Measurements from ENCODE around the gene GLIS1.

GLIS1 gene

GRCh38 chr1:53687901-53688300 lies 51.1 kb downstream of the GLIS1 start:
- no peak overlapping the region for H3K4me3 Mint-ChIP-seq
- H3K4me1 Mint-ChIP-seq (ENCODE audit: low read depth): no peaks in the 10 kb centered on the region
- H3K36me3 Mint-ChIP-seq (ENCODE audit: low read depth): no peaks in the 10 kb centered on the region
- no peaks in the 10 kb centered on the region for H3K9me3 Mint-ChIP-seq
- no peak for DNase-seq
- peaks cover 32% of the 10 kb centered on the region for H3K27me3 Mint-ChIP-seq
- H3K27ac Mint-ChIP-seq: no peak overlapping the region

GRCh38 chr1:53687426-53687825 lies 51.5 kb downstream of the GLIS1 start:
- Mint-ChIP-seq H3K9me3 (no peaks in the 10 kb centered on the region), H3K27me3 (peaks cover 32% of the 10 kb centered on the region), H3K27ac (no peak overlapping the region), H3K4me3 (no peak overlapping the region), H3K36me3 (ENCODE audit: low read depth) (no peaks in the 10 kb centered on the region), H3K4me1 (ENCODE audit: low read depth) (no peaks in the 10 kb centered on the region)
- DNase-seq: no peak

GRCh38 chr1:53686965-53687267 lies 52.0 kb downstream of the GLIS1 start:
- Mint-ChIP-seq H3K27me3 (peaks cover 35% of the 10 kb centered on the region), H3K27ac (no peak overlapping the region)

GRCh38 chr1:53686091-53686964 lies 52.6 kb downstream of the GLIS1 start:
- Mint-ChIP-seq H3K4me3 (no peak overlapping the region), H3K36me3 (ENCODE audit: low read depth) (no peaks in the 10 kb centered on the region), H3K27me3 (peaks cover 33% of the 10 kb centered on the region), H3K27ac (no peak overlapping the region), H3K9me3 (no peaks in the 10 kb centered on the region), H3K4me1 (ENCODE audit: low read depth) (peaks cover 5% of the 10 kb centered on the region)
- no peak for DNase-seq

More at GRCh38 chr1:53686965-53687267, 52.0 kb downstream of the GLIS1 start:
- DNase-seq: no peak
- H3K36me3 Mint-ChIP-seq (ENCODE audit: low read depth): no peaks in the 10 kb centered on the region
- H3K4me1 Mint-ChIP-seq (ENCODE audit: low read depth): peaks cover 3% of the 10 kb centered on the region
- no peak overlapping the region for H3K4me3 Mint-ChIP-seq
- H3K9me3 Mint-ChIP-seq: no peaks in the 10 kb centered on the region

GRCh38 chr1:53685272-53686051 lies 53.5 kb downstream of the GLIS1 start:
- Mint-ChIP-seq H3K4me1 (ENCODE audit: low read depth) (peaks cover 5% of the 10 kb centered on the region), H3K27me3 (peaks cover 32% of the 10 kb centered on the region), H3K4me3 (no peak overlapping the region), H3K36me3 (ENCODE audit: low read depth) (no peaks in the 10 kb centered on the region), H3K27ac (no peak overlapping the region), H3K9me3 (no peaks in the 10 kb centered on the region)
- DNase-seq: no peak

GRCh38 chr1:53684741-53685140 lies 54.2 kb downstream of the GLIS1 start:
- Mint-ChIP-seq H3K27me3 (peaks cover 32% of the 10 kb centered on the region), H3K27ac (no peak overlapping the region), H3K4me3 (no peak overlapping the region), H3K4me1 (ENCODE audit: low read depth) (peaks cover 5% of the 10 kb centered on the region), H3K36me3 (ENCODE audit: low read depth) (no peaks in the 10 kb centered on the region), H3K9me3 (no peaks in the 10 kb centered on the region)
- no peak for DNase-seq

- H3K9me3 Mint-ChIP-seq: no peaks in the 10 kb centered on the region
- H3K27me3 Mint-ChIP-seq: peaks cover 32% of the 10 kb centered on the region
- no peaks in the 10 kb centered on the region for H3K36me3 Mint-ChIP-seq (ENCODE audit: low read depth)
- H3K27ac Mint-ChIP-seq: no peak overlapping the region
- no peak for DNase-seq
- H3K4me3 Mint-ChIP-seq: no peak overlapping the region
- peaks cover 5% of the 10 kb centered on the region for H3K4me1 Mint-ChIP-seq (ENCODE audit: low read depth)
These were observed 54.8 kb downstream of the GLIS1 start for GRCh38 chr1:53683986-53684740.

GRCh38 chr1:53682881-53683280 lies 56.1 kb downstream of the GLIS1 start:
- no peak for DNase-seq
- Mint-ChIP-seq H3K27ac (no peak overlapping the region), H3K9me3 (no peaks in the 10 kb centered on the region), H3K27me3 (peaks cover 32% of the 10 kb centered on the region), H3K4me1 (ENCODE audit: low read depth) (peaks cover 5% of the 10 kb centered on the region), H3K36me3 (ENCODE audit: low read depth) (no peaks in the 10 kb centered on the region), H3K4me3 (no peak overlapping the region)

GRCh38 chr1:53681977-53682685 lies 56.8 kb downstream of the GLIS1 start:
- peak; percentile 52 for DNase-seq
- no peaks in the 10 kb centered on the region for H3K36me3 Mint-ChIP-seq (ENCODE audit: low read depth)
- H3K9me3 Mint-ChIP-seq: no peaks in the 10 kb centered on the region
- peaks cover 29% of the 10 kb centered on the region for H3K27me3 Mint-ChIP-seq
- H3K4me3 Mint-ChIP-seq: no peak overlapping the region
- no peak overlapping the region for H3K27ac Mint-ChIP-seq
- peaks cover 5% of the 10 kb centered on the region for H3K4me1 Mint-ChIP-seq (ENCODE audit: low read depth)

- H3K27me3 Mint-ChIP-seq: peaks cover 23% of the 10 kb centered on the region
- H3K27ac Mint-ChIP-seq: no peak overlapping the region
- no peak overlapping the region for H3K4me3 Mint-ChIP-seq
- no peak for DNase-seq
- no peaks in the 10 kb centered on the region for H3K36me3 Mint-ChIP-seq (ENCODE audit: low read depth)
- H3K9me3 Mint-ChIP-seq: no peaks in the 10 kb centered on the region
- peaks cover 5% of the 10 kb centered on the region for H3K4me1 Mint-ChIP-seq (ENCODE audit: low read depth)
These were observed 57.5 kb downstream of the GLIS1 start for GRCh38 chr1:53681351-53681976.

- H3K36me3 Mint-ChIP-seq (ENCODE audit: low read depth): no peaks in the 10 kb centered on the region
- peaks cover 5% of the 10 kb centered on the region for H3K4me1 Mint-ChIP-seq (ENCODE audit: low read depth)
- no peak for DNase-seq
- H3K27me3 Mint-ChIP-seq: peaks cover 17% of the 10 kb centered on the region
- H3K4me3 Mint-ChIP-seq: no peak overlapping the region
- no peak overlapping the region for H3K27ac Mint-ChIP-seq
- H3K9me3 Mint-ChIP-seq: no peaks in the 10 kb centered on the region
These were observed 58.1 kb downstream of the GLIS1 start for GRCh38 chr1:53680868-53681267.

GRCh38 chr1:53678938-53679825 lies 59.8 kb downstream of the GLIS1 start:
- peaks cover 5% of the 10 kb centered on the region for H3K4me1 Mint-ChIP-seq (ENCODE audit: low read depth)
- H3K27ac Mint-ChIP-seq: no peak overlapping the region
- no peaks in the 10 kb centered on the region for H3K9me3 Mint-ChIP-seq
- H3K27me3 Mint-ChIP-seq: peaks cover 4% of the 10 kb centered on the region
- no peak overlapping the region for H3K4me3 Mint-ChIP-seq
- DNase-seq: no peak
- H3K36me3 Mint-ChIP-seq (ENCODE audit: low read depth): no peaks in the 10 kb centered on the region

GRCh38 chr1:53678507-53678906 lies 60.5 kb downstream of the GLIS1 start:
- no peak overlapping the region for H3K4me3 Mint-ChIP-seq
- no peaks in the 10 kb centered on the region for H3K36me3 Mint-ChIP-seq (ENCODE audit: low read depth)
- no peak for DNase-seq
- no peak overlapping the region for H3K27ac Mint-ChIP-seq
- no peaks in the 10 kb centered on the region for H3K9me3 Mint-ChIP-seq
- peaks cover 4% of the 10 kb centered on the region for H3K27me3 Mint-ChIP-seq
- H3K4me1 Mint-ChIP-seq (ENCODE audit: low read depth): peaks cover 5% of the 10 kb centered on the region

All from activated T-cell treated with anti-CD3 and anti-CD28 coated beads, Interleukin-2, amount 50 U/mL, for 24 hours (primary cell).